ENCODE results near the gene CACFD1. TPM values are rescaled to one million over a fixed set of nuclear protein-coding genes. Genes with fewer than 3 reads are reported as not detected.

Gene CACFD1
- total and polyA plus RNA-seq, 9 of the 15 experiments (the other 6 are each of a cell fraction or from before 2014, with no cell fraction given) = 0.11 to 1.4 (median 1.1) TPM; not detected in 2

GRCh38 chr9:133440874-133441273 is 18.9 kb upstream of the CACFD1 start:
- H3K27me3 ChIP-seq (ENCODE audit: control insufficient read depth in 2 of 2, insufficient read depth in 2 of 2, low read length in 2 of 2) = peaks cover 59 to 99% of the 10 kb centered on the region in 2 experiments
- TF ChIP-seq L3MBTL2 (IDR thresholded peaks at IDR 0.05) = peak; percentile 43; the same call in 1 of the 2 replicates
- no peak for TF ChIP-seq SMAD3 (CRISPR knock-in tag; conservative IDR thresholded peaks at IDR 0.05)
- TF ChIP-seq, protein P1, sequence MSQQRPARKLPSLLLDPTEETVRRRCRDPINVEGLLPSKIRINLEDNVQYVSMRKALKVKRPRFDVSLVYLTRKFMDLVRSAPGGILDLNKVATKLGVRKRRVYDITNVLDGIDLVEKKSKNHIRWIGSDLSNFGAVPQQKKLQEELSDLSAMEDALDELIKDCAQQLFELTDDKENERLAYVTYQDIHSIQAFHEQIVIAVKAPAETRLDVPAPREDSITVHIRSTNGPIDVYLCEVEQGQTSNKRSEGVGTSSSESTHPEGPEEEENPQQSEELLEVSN (IDR thresholded peaks at IDR 0.05; ENCODE audit: borderline replicate concordance in 1 of 2, extremely low read depth in 1 of 2, insufficient read depth in 1 of 2, insufficient read length in 1 of 2, low read depth in 1 of 2, low read length in 1 of 2, poor library complexity in 1 of 2, severe bottlenecking in 1 of 2) = peak in 1 of 2 experiments; percentile 13
- 21% methylated on average over 12 of the region's 12 CpGs for WGBS (ENCODE audit: insufficient coverage, low coverage, missing lambda C conversion rate)
- H4K20me1 ChIP-seq (replicated peaks; ENCODE audit: control insufficient read depth, insufficient read depth, low read length) = peaks cover 20% of the 10 kb centered on the region; the same call in 1 of the 2 replicates
- H3K4me2 ChIP-seq (ENCODE audit: insufficient read depth, low read length) = no peak overlapping the region
- in situ Hi-C loops (cut with MboI) = no loop called here
- H3K36me3 ChIP-seq (ENCODE audit: control insufficient read depth, insufficient read depth, low read length) = no peaks in the 10 kb centered on the region
- intact Hi-C loops (cut with micrococcal nuclease) = no loop called here
- POLR2A ChIA-PET = interaction anchor here (0.7 kb wide), 1 partner anchor 9 kb away, joined by 5 read pairs; no protein-coding TSS in a partner anchor
- H3K4me1 ChIP-seq (replicated peaks in 1 of 2; ENCODE audit: control insufficient read depth in 2 of 2, insufficient read depth in 2 of 2, low read length in 2 of 2) = peaks cover 0 to 28% of the 10 kb centered on the region in 2 experiments; a peak in 2 of 5 replicates
- no peak overlapping the region for H2AFZ ChIP-seq (ENCODE audit: low read depth, low read length)
- H3K9me1 ChIP-seq (ENCODE audit: control insufficient read depth, insufficient read depth, low read length) = peaks cover 3% of the 10 kb centered on the region
- BruUV-seq (replicated peaks) = no TSS peak
- no peak overlapping the region for H3K27ac ChIP-seq (ENCODE audit: extremely low read depth, low read depth, low read length)
- no peak for FAIRE-seq
- H3K79me2 ChIP-seq (ENCODE audit: control insufficient read depth, insufficient read depth, low read length) = no peaks in the 10 kb centered on the region
- H3K9me3 ChIP-seq (replicated peaks; ENCODE audit: control insufficient read depth, insufficient read depth, low read depth, low read length) = no peaks in the 10 kb centered on the region
- CTCF ChIA-PET (ENCODE audit: low intra/inter-chr PET ratio) = no interaction called here
- ATAC-seq = peak; percentile 52
- H3K9ac ChIP-seq (ENCODE audit: insufficient read depth in 1 of 2, low read depth in 2 of 2, low read length in 2 of 2) = no peak overlapping the region
- DNase-seq (ENCODE audit: extremely low read depth in 1 of 4, low spot score in 3 of 4) = peak in 2 of 4 experiments; percentile 33 to 36
- H3K4me3 ChIP-seq = no peak overlapping the region

DNA sequence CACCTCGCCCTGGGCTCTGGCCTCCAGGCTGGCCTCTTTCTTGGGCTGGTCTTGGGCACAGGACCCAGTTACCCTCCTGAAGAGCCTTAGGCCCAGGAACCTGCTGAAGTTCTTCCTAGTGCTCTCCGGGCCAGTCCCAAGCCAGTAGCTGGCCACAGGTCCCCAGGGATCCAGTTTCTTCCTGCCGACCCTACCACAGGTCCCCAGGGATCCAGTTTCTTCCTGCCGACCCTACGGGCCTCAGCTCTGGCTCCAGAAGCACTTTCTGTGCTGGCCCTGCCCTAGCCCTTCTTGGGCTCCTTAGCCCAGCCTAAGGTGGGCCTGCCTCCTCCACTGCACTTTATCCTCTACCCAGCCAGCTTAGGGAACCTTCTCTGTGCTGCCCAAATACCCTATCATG is 18.2 kb upstream of the CACFD1 start:
- DNase-seq (ENCODE audit: extremely low read depth in 1 of 4, low spot score in 3 of 4) (no peak), FAIRE-seq (no peak), ATAC-seq (no peak)
- Histone ChIP-seq H3K4me1 (replicated peaks in 1 of 2; ENCODE audit: control insufficient read depth in 2 of 2, insufficient read depth in 2 of 2, low read length in 2 of 2) (peaks cover 0 to 28% of the 10 kb centered on the region in 2 experiments; a peak in 2 of 5 replicates), H3K27ac (ENCODE audit: extremely low read depth, low read depth, low read length) (no peak overlapping the region), H3K27me3 (ENCODE audit: control insufficient read depth in 2 of 2, insufficient read depth in 2 of 2, low read length in 2 of 2) (peaks cover 60 to 97% of the 10 kb centered on the region in 2 experiments), H3K36me3 (ENCODE audit: control insufficient read depth, insufficient read depth, low read length) (no peaks in the 10 kb centered on the region), H3K4me3 (no peak overlapping the region), H3K4me2 (ENCODE audit: insufficient read depth, low read length) (no peak overlapping the region), H3K9ac (ENCODE audit: insufficient read depth in 1 of 2, low read depth in 2 of 2, low read length in 2 of 2) (peak overlapping the region in 1 of 2 experiments; percentile 36; a peak in 1 of 4 replicates), H4K20me1 (replicated peaks; ENCODE audit: control insufficient read depth, insufficient read depth, low read length) (peaks cover 20% of the 10 kb centered on the region; the same call in 1 of the 2 replicates), H3K9me1 (ENCODE audit: control insufficient read depth, insufficient read depth, low read length) (peaks cover 3% of the 10 kb centered on the region), H3K79me2 (ENCODE audit: control insufficient read depth, insufficient read depth, low read length) (no peaks in the 10 kb centered on the region), H3K9me3 (replicated peaks; ENCODE audit: control insufficient read depth, insufficient read depth, low read depth, low read length) (no peaks in the 10 kb centered on the region), H2AFZ (ENCODE audit: low read depth, low read length) (no peak overlapping the region)
- ChIA-PET POLR2A (interaction anchor here (0.7 to 0.8 kb wide), 2 partner anchors 10 to 18 kb away, joined by 3 to 5 read pairs; partner anchors contain the start of gene CACFD1), CTCF (ENCODE audit: low intra/inter-chr PET ratio) (no interaction called here)
- no TSS peak for BruUV-seq (replicated peaks)
- intact Hi-C loops (cut with micrococcal nuclease) (no loop called here), in situ Hi-C loops (cut with MboI) (no loop called here)
- 20% methylated on average over 5 of the region's 5 CpGs for WGBS (ENCODE audit: insufficient coverage, low coverage, missing lambda C conversion rate)
- TF ChIP-seq BCLAF1 (IDR thresholded peaks at IDR 0.05; ENCODE audit: borderline replicate concordance in 1 of 2, control insufficient read depth in 1 of 2, low read depth in 2 of 2, low read length in 1 of 2) = no peak
- TF ChIP-seq, protein P2, sequence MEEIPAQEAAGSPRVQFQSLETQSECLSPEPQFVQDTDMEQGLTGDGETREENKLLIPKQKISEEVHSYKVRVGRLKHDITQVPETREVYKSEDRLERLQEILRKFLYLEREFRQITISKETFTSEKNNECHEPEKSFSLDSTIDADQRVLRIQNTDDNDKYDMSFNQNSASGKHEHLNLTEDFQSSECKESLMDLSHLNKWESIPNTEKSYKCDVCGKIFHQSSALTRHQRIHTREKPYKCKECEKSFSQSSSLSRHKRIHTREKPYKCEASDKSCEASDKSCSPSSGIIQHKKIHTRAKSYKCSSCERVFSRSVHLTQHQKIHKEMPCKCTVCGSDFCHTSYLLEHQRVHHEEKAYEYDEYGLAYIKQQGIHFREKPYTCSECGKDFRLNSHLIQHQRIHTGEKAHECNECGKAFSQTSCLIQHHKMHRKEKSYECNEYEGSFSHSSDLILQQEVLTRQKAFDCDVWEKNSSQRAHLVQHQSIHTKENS (CRISPR knock-in tag; IDR thresholded peaks at IDR 0.05) = no peak
- no peak for TF ChIP-seq XRCC5 (IDR thresholded peaks at IDR 0.05; ENCODE audit: low read depth, low read length)
- no peak for TF ChIP-seq ZNF263 (CRISPR knock-in tag; IDR thresholded peaks at IDR 0.05; ENCODE audit: borderline replicate concordance)
